Measurements from ENCODE around the gene CNTNAP5. TPM values are rescaled to one million over a fixed set of nuclear protein-coding genes. Genes with fewer than 3 reads are reported as not detected.

CNTNAP5 gene
- total and polyA plus RNA-seq, 2 donors from 2014 or later = 0.50 TPM; not detected in 1

DNA sequence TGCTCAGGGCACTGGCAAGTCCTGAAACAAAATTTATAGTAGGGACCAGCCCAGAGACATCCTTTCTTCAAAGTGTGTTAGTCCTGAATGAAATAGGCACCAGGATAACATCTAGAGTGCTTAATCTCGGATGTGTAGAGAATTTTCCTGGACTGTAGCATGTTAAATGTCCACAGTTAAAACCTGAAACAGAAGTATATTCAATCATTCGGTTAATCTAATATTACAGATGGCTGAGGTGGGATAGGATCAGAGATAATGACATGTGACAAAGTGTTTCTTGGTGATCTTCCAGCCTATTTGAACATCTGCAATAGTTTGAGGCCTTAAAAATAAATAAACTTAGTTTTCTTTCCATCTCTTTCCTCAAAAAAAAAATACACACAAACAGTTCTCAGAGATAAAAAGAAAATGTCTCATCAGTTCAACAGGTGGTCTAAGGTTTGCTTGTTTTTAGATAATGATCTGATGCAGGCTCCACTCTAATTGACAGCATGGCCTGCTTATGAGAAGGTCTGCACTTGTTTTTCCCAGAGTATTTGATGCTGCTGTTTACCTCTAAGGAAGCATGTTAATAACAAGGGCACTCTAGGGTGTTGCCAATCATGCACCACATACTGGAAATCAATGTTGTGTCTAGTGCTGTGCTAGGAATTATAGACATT is 25.9 kb downstream of the CNTNAP5 start:
- TF ChIP-seq, protein P1, sequence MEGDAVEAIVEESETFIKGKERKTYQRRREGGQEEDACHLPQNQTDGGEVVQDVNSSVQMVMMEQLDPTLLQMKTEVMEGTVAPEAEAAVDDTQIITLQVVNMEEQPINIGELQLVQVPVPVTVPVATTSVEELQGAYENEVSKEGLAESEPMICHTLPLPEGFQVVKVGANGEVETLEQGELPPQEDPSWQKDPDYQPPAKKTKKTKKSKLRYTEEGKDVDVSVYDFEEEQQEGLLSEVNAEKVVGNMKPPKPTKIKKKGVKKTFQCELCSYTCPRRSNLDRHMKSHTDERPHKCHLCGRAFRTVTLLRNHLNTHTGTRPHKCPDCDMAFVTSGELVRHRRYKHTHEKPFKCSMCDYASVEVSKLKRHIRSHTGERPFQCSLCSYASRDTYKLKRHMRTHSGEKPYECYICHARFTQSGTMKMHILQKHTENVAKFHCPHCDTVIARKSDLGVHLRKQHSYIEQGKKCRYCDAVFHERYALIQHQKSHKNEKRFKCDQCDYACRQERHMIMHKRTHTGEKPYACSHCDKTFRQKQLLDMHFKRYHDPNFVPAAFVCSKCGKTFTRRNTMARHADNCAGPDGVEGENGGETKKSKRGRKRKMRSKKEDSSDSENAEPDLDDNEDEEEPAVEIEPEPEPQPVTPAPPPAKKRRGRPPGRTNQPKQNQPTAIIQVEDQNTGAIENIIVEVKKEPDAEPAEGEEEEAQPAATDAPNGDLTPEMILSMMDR (IDR thresholded peaks at IDR 0.05; ENCODE audit: borderline replicate concordance, extremely low read depth, insufficient read depth) = no peak
- Histone ChIP-seq H3K9me3 (ENCODE audit: control insufficient read depth in 2 of 3, insufficient read depth in 1 of 3, low read length in 3 of 3) (no peaks in the 10 kb centered on the region), H3K27me3 (ENCODE audit: control insufficient read depth, insufficient read depth, low read length) (no peaks in the 10 kb centered on the region), H3K4me1 (ENCODE audit: control insufficient read depth in 2 of 3, insufficient read depth in 2 of 3, low read depth in 1 of 3, low read length in 3 of 3) (no peaks in the 10 kb centered on the region), H3K27ac (ENCODE audit: low read depth in 2 of 2, low read length in 2 of 2) (no peak overlapping the region), H3K4me3 (ENCODE audit: low read length in 3 of 3) (no peak overlapping the region), H3K9ac (ENCODE audit: low read length in 3 of 3) (no peak overlapping the region), H3K36me3 (ENCODE audit: control insufficient read depth in 2 of 3, insufficient read depth in 3 of 3, low read length in 3 of 3) (no peaks in the 10 kb centered on the region)
- intact Hi-C loops (cut with DNase I) = no loop called here
- FAIRE-seq (no peak), DNase-seq (no peak)

DNA sequence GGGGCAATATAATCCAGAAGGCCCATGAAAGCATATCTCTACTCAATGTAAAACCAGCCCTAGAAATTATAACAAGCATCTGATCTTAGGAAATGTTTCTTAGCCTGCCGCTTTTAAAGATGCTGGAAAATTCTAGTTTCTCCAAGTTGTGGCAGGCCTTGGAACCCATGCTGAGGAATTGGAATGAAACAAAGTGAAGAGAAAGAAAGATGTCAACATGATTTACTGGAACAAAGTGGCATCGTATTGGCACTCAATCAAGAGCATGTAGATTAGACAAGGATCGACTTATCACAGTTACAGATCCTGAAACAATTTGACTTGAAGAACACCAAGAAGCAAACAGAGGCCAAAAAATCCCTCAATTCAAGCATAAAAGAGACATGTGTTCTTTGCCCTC is 28.7 kb downstream of the CNTNAP5 start:
- Histone ChIP-seq H3K9me3 (ENCODE audit: control insufficient read depth in 2 of 3, insufficient read depth in 1 of 3, low read length in 3 of 3) (no peaks in the 10 kb centered on the region), H3K27ac (ENCODE audit: low read depth in 2 of 2, low read length in 2 of 2) (no peak overlapping the region), H3K27me3 (ENCODE audit: control insufficient read depth, insufficient read depth, low read length) (no peaks in the 10 kb centered on the region), H3K36me3 (ENCODE audit: control insufficient read depth in 2 of 3, insufficient read depth in 3 of 3, low read length in 3 of 3) (no peaks in the 10 kb centered on the region), H3K9ac (ENCODE audit: low read length in 3 of 3) (no peak overlapping the region), H3K4me3 (ENCODE audit: low read length in 3 of 3) (no peak overlapping the region), H3K4me1 (ENCODE audit: control insufficient read depth in 2 of 3, insufficient read depth in 2 of 3, low read depth in 1 of 3, low read length in 3 of 3) (no peaks in the 10 kb centered on the region)
- FAIRE-seq (no peak), DNase-seq (no peak)
- intact Hi-C loops (cut with DNase I) = no loop called here
- TF ChIP-seq, protein P1 (IDR thresholded peaks at IDR 0.05; ENCODE audit: borderline replicate concordance, extremely low read depth, insufficient read depth) = no peak

DNA sequence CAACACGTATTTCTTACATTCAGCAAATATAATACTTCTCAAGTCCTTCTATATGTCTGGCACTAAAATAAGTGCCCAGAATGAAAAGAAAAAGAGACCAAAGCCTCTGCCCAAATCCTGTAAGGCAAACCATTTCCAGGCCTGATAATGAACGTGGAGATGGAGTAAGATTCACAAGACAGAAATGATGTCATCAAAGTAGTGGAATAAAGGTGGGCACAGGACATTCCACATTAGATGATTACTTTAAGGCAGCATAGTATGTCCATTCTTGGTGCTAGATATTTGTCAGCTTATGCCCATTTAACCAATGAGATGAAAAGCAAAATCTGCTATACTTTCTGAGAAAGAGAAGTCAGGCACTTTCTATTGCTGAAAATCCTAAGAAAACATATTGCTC is 38.5 kb downstream of the CNTNAP5 start:
- H3K9me3 ChIP-seq (ENCODE audit: control insufficient read depth in 2 of 3, insufficient read depth in 1 of 3, low read length in 3 of 3) = no peaks in the 10 kb centered on the region
- no peaks in the 10 kb centered on the region for H3K4me1 ChIP-seq (ENCODE audit: control insufficient read depth in 2 of 3, insufficient read depth in 2 of 3, low read depth in 1 of 3, low read length in 3 of 3)
- FAIRE-seq (no peak), DNase-seq (no peak)
- no peaks in the 10 kb centered on the region for H3K27me3 ChIP-seq (ENCODE audit: control insufficient read depth, insufficient read depth, low read length)
- H3K27ac ChIP-seq (ENCODE audit: low read depth in 2 of 2, low read length in 2 of 2) = no peak overlapping the region
- H3K36me3 ChIP-seq (ENCODE audit: control insufficient read depth in 2 of 3, insufficient read depth in 3 of 3, low read length in 3 of 3) = no peaks in the 10 kb centered on the region
- intact Hi-C loops (cut with DNase I) = no loop called here
- no peak overlapping the region for H3K9ac ChIP-seq (ENCODE audit: low read length in 3 of 3)
- TF ChIP-seq, protein P1 (IDR thresholded peaks at IDR 0.05; ENCODE audit: borderline replicate concordance, extremely low read depth, insufficient read depth) = no peak
- H3K4me3 ChIP-seq (ENCODE audit: low read length in 3 of 3) = no peak overlapping the region

DNA sequence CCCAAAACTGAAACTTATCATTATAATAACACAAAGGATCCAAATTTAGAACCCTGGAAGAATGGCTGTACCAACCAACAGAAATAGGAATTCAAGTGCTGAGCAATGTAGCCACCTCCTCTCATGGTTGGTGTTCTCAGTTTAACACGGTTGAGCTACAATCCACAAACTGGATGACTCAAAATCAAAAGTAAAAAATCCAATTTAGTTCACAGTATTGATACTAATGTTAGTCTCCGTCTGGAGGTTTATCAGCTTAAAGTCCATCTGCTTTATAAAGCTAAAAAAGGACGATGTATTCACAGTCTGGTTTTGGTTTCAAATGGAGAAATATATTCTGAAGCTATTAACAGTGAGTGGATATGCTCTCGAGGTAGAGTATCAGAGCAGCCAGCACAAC is 40.5 kb downstream of the CNTNAP5 start:
- Histone ChIP-seq H3K27ac (ENCODE audit: low read depth in 2 of 2, low read length in 2 of 2) (no peak overlapping the region), H3K9ac (ENCODE audit: low read length in 3 of 3) (no peak overlapping the region), H3K4me1 (ENCODE audit: control insufficient read depth in 2 of 3, insufficient read depth in 2 of 3, low read depth in 1 of 3, low read length in 3 of 3) (no peaks in the 10 kb centered on the region), H3K36me3 (ENCODE audit: control insufficient read depth in 2 of 3, insufficient read depth in 3 of 3, low read length in 3 of 3) (no peaks in the 10 kb centered on the region), H3K27me3 (ENCODE audit: control insufficient read depth, insufficient read depth, low read length) (no peaks in the 10 kb centered on the region), H3K4me3 (ENCODE audit: low read length in 3 of 3) (no peak overlapping the region), H3K9me3 (ENCODE audit: control insufficient read depth in 2 of 3, insufficient read depth in 1 of 3, low read length in 3 of 3) (no peaks in the 10 kb centered on the region)
- FAIRE-seq (no peak), DNase-seq (no peak)
- intact Hi-C loops (cut with DNase I) = no loop called here
- TF ChIP-seq, protein P1 (IDR thresholded peaks at IDR 0.05; ENCODE audit: borderline replicate concordance, extremely low read depth, insufficient read depth) = no peak
